Tibial artery (tissue), 4 donors: ENCODE measurements around the gene COL8A2.
A peak's percentile ranks its signal among the peaks of the same experiment; 100 is the strongest.

ENCODE experiments used
- DNase-seq, 2 donors: peaks; one replicate each; pipeline ENCODE4 v3.0.0-alpha.2; 2019
- H3K27ac ChIP-seq, 2 donors: fragments of 200-600 bp; sonication (generic) in 1 of 2; 1 replicate in 1 of 2; 2 replicates in 1 of 2; pipeline ENCODE4 v1.5.1; 2018 to 2019; ENCODE audit warnings: mild to moderate bottlenecking in 1 of 2
- H3K27me3 ChIP-seq, 2 donors: fragments of 200-600 bp; sonication (generic) in 1 of 2; one replicate each; pipeline versions ENCODE4 v1.5.1 to v1.6.0; 2016 to 2019
- H3K36me3 ChIP-seq, 3 donors: fragments of 200-600 bp; sonication (generic) in 2 of 3; one replicate each; pipeline ENCODE4 v1.5.1; 2016 to 2019; ENCODE audit warnings: mild to moderate bottlenecking in 2 of 3
- H3K4me1 ChIP-seq, 4 donors: fragments of 200-600 bp; sonication (generic) in 2 of 4; 1 replicate in 3 of 4; 2 replicates in 1 of 4; pipeline ENCODE4 v1.5.1; 2016 to 2019
- H3K4me3 ChIP-seq, 2 donors: fragments of 200-600 bp; sonication (generic) in 1 of 2; 1 replicate in 1 of 2; 2 replicates in 1 of 2; pipeline ENCODE4 v1.5.1; 2018 to 2019; ENCODE audit warnings: mild to moderate bottlenecking in 2 of 2
- H3K9me3 ChIP-seq, 3 donors: fragments of 200-600 bp; sonication (generic) in 1 of 3; one replicate each; pipeline ENCODE4 v1.5.1; 2016 to 2019
- CTCF ChIP-seq, 2 experiments: fragments of 200-600 bp in 1 of 2; fragments of 450-650 bp in 1 of 2; IDR thresholded peaks; one replicate each; pipeline ENCODE4 v1.5.1; 2017 to 2019; ENCODE audit warnings: antibody characterized with exemption in 2 of 2, mild to moderate bottlenecking in 1 of 2, moderate library complexity in 1 of 2
- intact Hi-C: fragments of 100-400 bp; cut with DNase I; formaldehyde crosslinking; loops from one replicate; pipeline ENCODE4 v1.15.0; 2023; ENCODE audit warnings: low total_unique reads

The COL8A2 gene

GRCh38 chr1:36126005-36126716 lies 1.1 kb upstream of the COL8A2 start:
- intact Hi-C loops, result no loop called here
- Histone ChIP-seq H3K4me1 (peaks cover 0 to 54% (median 27%) of the 10 kb centered on the region in 4 donors), H3K36me3 (no peaks in the 10 kb centered on the region), H3K4me3 (peak overlapping the region in 1 of 2 donors; percentile 71), H3K27ac (peak overlapping the region; percentile 90 to 91), H3K27me3 (no peaks in the 10 kb centered on the region), H3K9me3 (no peaks in the 10 kb centered on the region)
- TF ChIP-seq CTCF (IDR thresholded peaks at IDR 0.05), result no peak
- no peak for DNase-seq

DNA sequence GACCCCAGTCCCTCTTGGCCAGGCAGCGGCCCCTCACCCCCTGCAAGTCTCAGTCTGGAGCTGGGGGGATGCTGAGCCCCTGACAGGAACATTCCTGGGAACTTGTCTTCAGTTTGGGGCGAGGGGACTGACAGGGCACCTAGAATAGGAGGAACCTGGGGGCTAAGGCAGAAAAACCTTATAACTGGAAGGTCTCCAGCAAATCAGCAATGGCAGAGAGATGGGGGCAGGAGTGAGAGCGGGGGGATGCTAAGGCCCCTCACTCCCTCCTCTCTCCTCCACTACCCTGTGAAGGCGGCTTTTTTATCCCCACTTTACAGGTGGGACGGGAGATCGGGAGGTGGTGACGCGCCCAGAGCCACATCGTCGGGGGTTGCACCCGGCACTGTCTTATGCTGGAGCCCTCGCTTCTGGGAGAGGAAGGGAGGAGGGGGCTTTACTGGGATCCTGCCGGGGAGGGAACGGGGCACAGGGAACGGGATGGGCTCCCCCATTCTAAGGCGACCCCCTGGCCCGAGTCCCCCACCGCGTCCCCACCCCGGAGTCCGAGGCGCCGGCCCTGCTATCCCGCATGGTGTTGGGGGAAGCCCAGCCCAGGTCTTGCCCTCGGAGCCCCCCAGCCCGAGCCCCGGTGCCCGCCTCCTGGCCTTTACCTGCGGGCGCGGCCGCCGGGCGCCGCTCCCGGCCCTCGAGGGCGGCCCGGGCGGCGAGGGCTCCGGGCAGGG lies 456 bp downstream of the COL8A2 start:
- H3K4me1 ChIP-seq, result peaks cover 0 to 61% (median 39%) of the 10 kb centered on the region in 4 donors
- no peaks in the 10 kb centered on the region for H3K27me3 ChIP-seq
- no peak for DNase-seq
- peak overlapping the region; percentile 90 to 91 for H3K27ac ChIP-seq
- no peak for TF ChIP-seq CTCF (IDR thresholded peaks at IDR 0.05)
- H3K9me3 ChIP-seq, result no peaks in the 10 kb centered on the region
- H3K4me3 ChIP-seq, result peak overlapping the region; percentile 68 to 71
- H3K36me3 ChIP-seq, result no peaks in the 10 kb centered on the region
- intact Hi-C loops, result no loop called here

- no peak for TF ChIP-seq CTCF (IDR thresholded peaks at IDR 0.05)
- no peaks in the 10 kb centered on the region for H3K9me3 ChIP-seq
- H3K36me3 ChIP-seq, result no peaks in the 10 kb centered on the region
- H3K27me3 ChIP-seq, result no peaks in the 10 kb centered on the region
- H3K4me3 ChIP-seq, result peak overlapping the region in 1 of 2 donors; percentile 68
- H3K27ac ChIP-seq, result peak overlapping the region; percentile 90 to 91
- intact Hi-C loops, result no loop called here
- peaks cover 0 to 68% (median 49%) of the 10 kb centered on the region in 4 donors for H3K4me1 ChIP-seq
- peak in 1 of 2 donors; percentile 50 for DNase-seq
Measured at GRCh38 chr1:36123356-36123755, 1.7 kb downstream of the COL8A2 start.

- peak overlapping the region; percentile 91 to 93 for H3K27ac ChIP-seq
- no peaks in the 10 kb centered on the region for H3K9me3 ChIP-seq
- no peaks in the 10 kb centered on the region for H3K27me3 ChIP-seq
- intact Hi-C loops, result no loop called here
- no peaks in the 10 kb centered on the region for H3K36me3 ChIP-seq
- TF ChIP-seq CTCF (IDR thresholded peaks at IDR 0.05), result no peak
- DNase-seq, result no peak
- H3K4me1 ChIP-seq, result peaks cover 0 to 77% (median 48%) of the 10 kb centered on the region in 4 donors
- peak overlapping the region in 1 of 2 donors; percentile 68 for H3K4me3 ChIP-seq
Measured at GRCh38 chr1:36122062-36123030, 2.7 kb downstream of the COL8A2 start.

GRCh38 chr1:36119456-36119855 lies 5.6 kb downstream of the COL8A2 start:
- H3K27me3 ChIP-seq, result no peaks in the 10 kb centered on the region

More at GRCh38 chr1:36119456-36119855, 5.6 kb downstream of the COL8A2 start:
- Histone ChIP-seq H3K36me3 (no peaks in the 10 kb centered on the region), H3K9me3 (no peaks in the 10 kb centered on the region), H3K4me3 (no peak overlapping the region), H3K27ac (peak overlapping the region; percentile 73 to 93), H3K4me1 (peaks cover 0 to 84% (median 61%) of the 10 kb centered on the region in 4 donors)
- no peak for DNase-seq
- intact Hi-C loops, result no loop called here
- no peak for TF ChIP-seq CTCF (IDR thresholded peaks at IDR 0.05)
